WERI-Rb-1 (cell line): ENCODE results near the gene GP2.

ENCODE experiments used
- DNase-seq: peaks from one replicate; pipeline ENCODE4 v3.0.0-alpha.2; 2020
- H3K27ac ChIP-seq: fragments of 250-450 bp; sonication (Bioruptor Pico); 2 replicates; pipeline ENCODE4 v1.5.1; 2020; ENCODE audit warnings: mild to moderate bottlenecking, moderate library complexity
- H3K27me3 ChIP-seq: fragments of 250-450 bp; sonication (Bioruptor Pico); 2 replicates; pipeline ENCODE4 v1.5.1; 2021; ENCODE audit warnings: mild to moderate bottlenecking, low read depth, moderate library complexity; ENCODE audit not compliant: insufficient read depth, severe bottlenecking
- H3K36me3 ChIP-seq: fragments of 250-450 bp; sonication (Bioruptor Pico); 2 replicates; pipeline ENCODE4 v1.5.1; 2020; ENCODE audit warnings: mild to moderate bottlenecking, moderate library complexity
- H3K4me3 ChIP-seq: 2 replicates; pipeline ENCODE4 v1.5.1; 2011; ENCODE audit warnings: low read depth, mild to moderate bottlenecking, control low read depth, low read length
- H3K9me3 ChIP-seq: fragments of 250-450 bp; sonication (Bioruptor Pico); 2 replicates; pipeline ENCODE4 v1.5.1; 2021; ENCODE audit warnings: mild to moderate bottlenecking, moderate library complexity; ENCODE audit not compliant: severe bottlenecking
- TF ChIP-seq, protein P1 (sequence below): IDR thresholded peaks from 2 replicates; pipeline ENCODE4 v1.5.1; 2011; ENCODE audit warnings: low read depth, mild to moderate bottlenecking, control low read depth, inconsistent platforms, low read length

Gene GP2

DNA sequence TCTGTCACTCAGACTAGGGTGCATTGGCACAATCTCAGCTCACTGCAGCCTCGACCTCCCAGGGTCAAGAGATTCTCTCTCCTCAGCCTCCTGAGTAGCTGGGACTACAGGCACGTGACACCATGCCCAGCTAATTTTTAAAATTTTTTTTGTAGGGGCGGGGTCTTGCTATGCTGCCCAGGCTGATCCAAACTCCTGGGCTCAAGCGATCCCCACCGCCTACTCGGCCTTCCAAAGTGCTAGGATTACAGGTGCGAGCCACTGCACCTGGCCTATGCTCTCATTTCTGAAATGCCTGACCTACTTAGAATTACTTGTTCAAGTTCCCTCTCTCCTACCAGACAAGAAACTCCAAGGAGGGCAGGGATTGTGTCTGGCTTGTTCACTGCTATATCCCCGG is 5.1 kb upstream of the GP2 start:
- no peak for DNase-seq
- Histone ChIP-seq H3K27me3 (peaks cover 78% of the 10 kb centered on the region), H3K9me3 (no peaks in the 10 kb centered on the region), H3K4me3 (no peak overlapping the region), H3K27ac (no peak overlapping the region), H3K36me3 (no peaks in the 10 kb centered on the region)
- TF ChIP-seq, protein P1, sequence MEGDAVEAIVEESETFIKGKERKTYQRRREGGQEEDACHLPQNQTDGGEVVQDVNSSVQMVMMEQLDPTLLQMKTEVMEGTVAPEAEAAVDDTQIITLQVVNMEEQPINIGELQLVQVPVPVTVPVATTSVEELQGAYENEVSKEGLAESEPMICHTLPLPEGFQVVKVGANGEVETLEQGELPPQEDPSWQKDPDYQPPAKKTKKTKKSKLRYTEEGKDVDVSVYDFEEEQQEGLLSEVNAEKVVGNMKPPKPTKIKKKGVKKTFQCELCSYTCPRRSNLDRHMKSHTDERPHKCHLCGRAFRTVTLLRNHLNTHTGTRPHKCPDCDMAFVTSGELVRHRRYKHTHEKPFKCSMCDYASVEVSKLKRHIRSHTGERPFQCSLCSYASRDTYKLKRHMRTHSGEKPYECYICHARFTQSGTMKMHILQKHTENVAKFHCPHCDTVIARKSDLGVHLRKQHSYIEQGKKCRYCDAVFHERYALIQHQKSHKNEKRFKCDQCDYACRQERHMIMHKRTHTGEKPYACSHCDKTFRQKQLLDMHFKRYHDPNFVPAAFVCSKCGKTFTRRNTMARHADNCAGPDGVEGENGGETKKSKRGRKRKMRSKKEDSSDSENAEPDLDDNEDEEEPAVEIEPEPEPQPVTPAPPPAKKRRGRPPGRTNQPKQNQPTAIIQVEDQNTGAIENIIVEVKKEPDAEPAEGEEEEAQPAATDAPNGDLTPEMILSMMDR: no peak

DNA sequence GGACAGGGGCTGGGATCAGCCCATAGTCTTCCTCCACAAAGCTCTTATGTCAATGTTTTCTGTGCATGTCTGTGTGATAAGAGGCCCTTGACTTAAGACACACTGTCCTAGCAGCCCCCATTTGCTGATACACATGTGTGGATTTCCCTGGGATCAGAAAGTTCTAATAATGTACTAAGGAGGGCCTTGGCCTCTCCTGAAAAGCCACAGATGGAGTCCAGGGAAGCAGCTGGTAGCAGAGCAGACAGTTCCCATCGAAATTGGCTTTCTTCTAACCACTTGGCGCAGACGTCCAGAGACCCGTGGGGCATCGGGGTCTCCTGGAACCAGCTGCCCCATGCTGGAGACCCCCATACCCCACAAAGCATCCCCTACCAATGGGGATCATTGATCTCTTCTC is 4.3 kb upstream of the GP2 start:
- no peaks in the 10 kb centered on the region for H3K9me3 ChIP-seq
- DNase-seq: no peak
- no peak overlapping the region for H3K27ac ChIP-seq
- H3K36me3 ChIP-seq: no peaks in the 10 kb centered on the region
- TF ChIP-seq, protein P1: no peak
- no peak overlapping the region for H3K4me3 ChIP-seq
- H3K27me3 ChIP-seq: peaks cover 78% of the 10 kb centered on the region

DNA sequence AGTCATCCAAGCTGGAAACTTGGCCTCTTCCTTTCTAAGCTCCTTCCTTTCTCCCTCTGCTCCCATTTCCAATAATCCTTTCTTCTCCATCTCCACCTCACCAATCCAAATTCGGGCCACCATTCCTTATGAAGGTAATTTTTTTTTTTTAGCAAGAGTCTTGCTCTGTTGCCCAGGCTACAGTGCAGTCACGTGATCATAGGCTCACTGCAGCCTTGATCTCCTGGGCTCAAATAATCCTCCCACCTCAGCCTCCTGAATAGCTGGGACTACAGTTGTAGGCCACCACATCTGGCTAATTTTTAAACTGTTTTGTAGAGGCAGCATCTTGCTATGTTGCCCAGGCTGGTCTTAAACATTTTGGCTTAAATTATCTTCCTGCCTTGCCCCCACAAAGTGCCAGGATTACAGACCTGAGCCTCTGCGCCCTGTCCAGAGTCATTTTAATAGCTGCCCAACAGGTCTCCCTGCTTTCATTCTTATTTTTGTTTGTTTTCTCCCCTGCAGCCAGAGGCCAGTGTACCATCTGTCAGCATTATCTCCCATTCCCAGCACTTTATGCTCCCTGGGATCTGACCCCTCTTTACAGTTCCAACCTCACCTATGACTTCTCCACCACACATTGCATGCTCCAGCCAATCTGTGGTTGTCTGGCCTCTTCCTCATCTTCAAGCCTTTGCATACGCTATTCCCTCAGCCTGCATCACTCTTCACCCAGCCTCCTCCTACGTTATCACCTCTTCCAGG is 2.3 kb upstream of the GP2 start:
- no peak for DNase-seq
- no peak overlapping the region for H3K4me3 ChIP-seq
- H3K36me3 ChIP-seq: no peaks in the 10 kb centered on the region
- no peaks in the 10 kb centered on the region for H3K9me3 ChIP-seq
- TF ChIP-seq, protein P1: no peak
- peaks cover 72% of the 10 kb centered on the region for H3K27me3 ChIP-seq
- no peak overlapping the region for H3K27ac ChIP-seq

DNA sequence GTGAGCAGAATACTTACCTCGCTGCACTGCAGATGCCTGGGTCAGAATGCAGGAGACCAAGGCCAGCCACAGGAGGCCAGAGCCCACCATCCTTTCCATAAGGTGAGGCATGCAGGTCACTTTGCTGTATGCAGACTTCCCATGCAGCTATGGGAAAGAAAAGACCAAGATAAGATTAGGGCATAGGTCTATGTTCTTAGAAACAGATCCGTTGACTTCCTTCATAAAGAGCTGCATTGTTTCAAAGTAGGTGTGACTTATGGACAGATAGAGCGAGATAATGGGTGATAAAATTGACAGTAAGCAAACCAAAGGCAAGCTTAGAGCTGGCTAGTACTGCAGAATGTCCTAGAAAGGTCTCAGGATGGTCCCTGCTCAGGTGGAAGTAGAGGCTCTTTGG is 992 bp downstream of the GP2 start:
- DNase-seq: no peak
- Histone ChIP-seq H3K27me3 (peaks cover 70% of the 10 kb centered on the region), H3K36me3 (no peaks in the 10 kb centered on the region), H3K27ac (no peak overlapping the region), H3K9me3 (no peaks in the 10 kb centered on the region), H3K4me3 (no peak overlapping the region)
- TF ChIP-seq, protein P1: no peak

DNA sequence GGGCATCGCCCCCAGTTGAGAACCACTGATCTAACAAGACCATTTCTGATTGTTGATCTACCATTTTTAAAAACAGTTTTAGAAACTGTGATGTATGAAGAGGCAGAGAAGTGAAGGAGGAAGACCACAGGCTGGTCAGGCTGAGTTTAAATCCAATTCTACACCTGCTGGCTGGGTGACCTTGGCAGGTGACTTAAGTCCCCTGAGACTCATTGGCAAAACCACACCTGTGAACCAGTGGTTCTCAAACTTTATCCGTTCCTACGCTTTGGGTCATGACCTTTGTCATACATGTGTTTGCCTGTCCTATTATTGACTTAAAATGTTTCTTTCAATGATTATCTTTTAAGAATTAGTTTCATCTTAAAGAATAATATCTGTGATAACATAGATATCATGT is 2.3 kb downstream of the GP2 start:
- no peaks in the 10 kb centered on the region for H3K36me3 ChIP-seq
- H3K27me3 ChIP-seq: peaks cover 60% of the 10 kb centered on the region
- H3K4me3 ChIP-seq: no peak overlapping the region

More for the DNA sequence above, 2.3 kb downstream of the GP2 start:
- no peak for DNase-seq
- Histone ChIP-seq H3K9me3 (no peaks in the 10 kb centered on the region), H3K27ac (no peak overlapping the region)
- TF ChIP-seq, protein P1: no peak
